ENCODE data around the gene FAM107B.

GRCh38 chr10:14773551-14774213 lies 1.0 kb downstream of the FAM107B start:
- TF ChIP-seq POLR2A (IDR thresholded peaks at IDR 0.05) (no peak), CTCF (IDR thresholded peaks at IDR 0.05) (no peak), POLR2AphosphoS5 (IDR thresholded peaks at IDR 0.05) (no peak), EP300 (IDR thresholded peaks at IDR 0.05) (no peak)

All from suprapubic skin (tissue), 4 donors.